ENCODE results near the gene EMC9.

Gene EMC9

GRCh38 chr14:24146978-24147760 lies 5.8 kb upstream of the EMC9 start, which contains the start of gene RNF31:
Gene RNF31 (plus strand): TSS chr14:24147498. CDS start chr14:24147699, 201 bp downstream.
- DNase-seq = peak; percentile 98

- peak; percentile 97 for DNase-seq
These were observed 5.1 kb upstream of the EMC9 start, which contains the start of gene PSME2 for GRCh38 chr14:24146453-24146977. Gene PSME2 (minus strand): TSS chr14:24146610. CDS start chr14:24146581, 29 bp downstream.

- DNase-seq = no peak
These were observed 4.5 kb upstream of the EMC9 start for GRCh38 chr14:24145690-24146452.

- no peak for DNase-seq
These were observed 3.8 kb upstream of the EMC9 start for GRCh38 chr14:24145219-24145618.

- DNase-seq = no peak
These were observed 3.1 kb upstream of the EMC9 start for GRCh38 chr14:24144451-24144850.

GRCh38 chr14:24143511-24143910 lies 2.1 kb upstream of the EMC9 start:
- DNase-seq = no peak

- no peak for DNase-seq
These were observed 2.0 kb downstream of the EMC9 start for GRCh38 chr14:24139272-24139934.

GRCh38 chr14:24138396-24139271 lies 2.8 kb downstream of the EMC9 start:
- DNase-seq = no peak

- no peak for DNase-seq
These were observed 3.6 kb downstream of the EMC9 start for GRCh38 chr14:24137529-24138395.

- DNase-seq = no peak
These were observed 4.5 kb downstream of the EMC9 start for GRCh38 chr14:24136684-24137528.

GRCh38 chr14:24135834-24136683 lies 5.3 kb downstream of the EMC9 start, which contains the start of gene PSME1:
Gene PSME1 (plus strand): TSS chr14:24136194. CDS start chr14:24136263, 69 bp downstream.
- peak; percentile 84 for DNase-seq

- no peak for DNase-seq
These were observed 5.9 kb downstream of the EMC9 start for GRCh38 chr14:24135584-24135833.

GRCh38 chr14:24133735-24134134 lies 7.7 kb downstream of the EMC9 start:
- no peak for DNase-seq

- DNase-seq = no peak
These were observed 8.4 kb downstream of the EMC9 start for GRCh38 chr14:24132976-24133375.

- DNase-seq = peak; percentile 90
These were observed 9.2 kb downstream of the EMC9 start for GRCh38 chr14:24132061-24132685.

GRCh38 chr14:24131549-24131966 lies 9.8 kb downstream of the EMC9 start:
- no peak for DNase-seq

GRCh38 chr14:24130717-24131548 lies 10.5 kb downstream of the EMC9 start:
- DNase-seq = no peak

- DNase-seq = no peak
These were observed 11.0 kb downstream of the EMC9 start, which contains the start of gene FITM1 for GRCh38 chr14:24130380-24130716. Gene FITM1 (plus strand): TSS chr14:24130659. CDS start chr14:24131564, 905 bp downstream.

Data from NCI-H2029 (cell line).